Nephron progenitor cell (in vitro differentiated cells): ENCODE data around the gene FITM1.

Experiments used
- DNase-seq: peaks from one replicate; pipeline ENCODE4 v3.0.0; 2021
- H3K27ac Mint-ChIP-seq: 2 replicates; pipeline ENCODE4 v1.8.0; 2021; ENCODE audit warnings: mild to moderate bottlenecking, moderate library complexity, mixed read lengths
- H3K27me3 Mint-ChIP-seq: 2 replicates; pipeline ENCODE4 v1.8.0; 2021; ENCODE audit warnings: mild to moderate bottlenecking, low read depth, mixed read lengths; ENCODE audit not compliant: poor library complexity
- H3K36me3 Mint-ChIP-seq: 2 replicates; pipeline ENCODE4 v1.8.0; 2021; ENCODE audit warnings: low read depth, mixed read lengths
- H3K4me1 Mint-ChIP-seq: 2 replicates; pipeline ENCODE4 v1.8.0; 2021; ENCODE audit warnings: mixed read lengths
- H3K4me3 Mint-ChIP-seq: 2 replicates; pipeline ENCODE4 v1.8.0; 2021; ENCODE audit warnings: mild to moderate bottlenecking, moderate library complexity, mixed read lengths
- H3K9me3 Mint-ChIP-seq: 2 replicates; pipeline ENCODE4 v1.8.0; 2021; ENCODE audit warnings: mild to moderate bottlenecking, moderate library complexity, mixed read lengths
- CTCF ChIP-seq: fragments of 200-600 bp; sonication (generic); IDR thresholded peaks from 2 replicates; pipeline ENCODE4 v1.5.0; 2021; ENCODE audit warnings: antibody characterized with exemption

The FITM1 gene

GRCh38 chr14:24164518-24164991 is 34.1 kb downstream of the FITM1 start:
- H3K4me1 Mint-ChIP-seq = peaks cover 30% of the 10 kb centered on the region
- DNase-seq = no peak
- H3K36me3 Mint-ChIP-seq = peaks cover 41% of the 10 kb centered on the region
- no peaks in the 10 kb centered on the region for H3K9me3 Mint-ChIP-seq
- no peak overlapping the region for H3K27ac Mint-ChIP-seq
- no peaks in the 10 kb centered on the region for H3K27me3 Mint-ChIP-seq
- H3K4me3 Mint-ChIP-seq = no peak overlapping the region
- TF ChIP-seq CTCF = no peak

- no peak for DNase-seq
- Mint-ChIP-seq H3K27me3 (peaks cover 3% of the 10 kb centered on the region), H3K4me1 (peaks cover 29% of the 10 kb centered on the region), H3K9me3 (no peaks in the 10 kb centered on the region), H3K27ac (no peak overlapping the region), H3K36me3 (peaks cover 46% of the 10 kb centered on the region), H3K4me3 (no peak overlapping the region)
- TF ChIP-seq CTCF = no peak
Observed at GRCh38 chr14:24165785-24166184, 35.3 kb downstream of the FITM1 start.

DNA sequence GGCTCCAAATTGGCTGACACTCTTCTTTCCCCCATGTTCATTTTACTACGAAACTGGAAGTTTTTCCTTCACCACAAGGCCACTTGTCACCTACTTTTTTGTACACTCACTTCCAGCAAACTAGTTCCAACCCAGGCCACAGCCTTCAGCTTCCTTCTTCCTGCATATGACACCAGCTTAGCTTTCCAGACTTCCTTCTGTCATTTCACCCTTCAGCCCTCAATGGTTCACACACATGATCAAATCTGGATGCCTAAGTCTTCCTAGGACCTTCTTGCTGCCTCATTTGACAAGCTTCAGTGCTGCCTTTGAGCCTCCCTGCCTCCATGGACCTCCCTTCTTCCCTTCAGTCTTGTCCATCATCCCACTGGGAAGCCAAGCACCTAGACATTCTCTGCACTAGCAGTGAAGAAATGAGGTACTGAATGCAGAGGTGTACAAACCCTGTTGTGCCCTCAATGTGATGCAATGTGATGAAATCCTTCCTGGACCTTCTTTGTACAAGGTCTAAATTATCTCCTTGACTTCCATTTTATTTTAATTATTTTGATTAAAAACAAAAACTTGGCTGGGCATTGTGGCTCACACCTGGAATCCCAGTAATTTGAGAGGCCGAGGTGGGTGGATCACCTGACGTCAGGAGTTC is 37.1 kb downstream of the FITM1 start:
- no peak overlapping the region for H3K4me3 Mint-ChIP-seq
- H3K4me1 Mint-ChIP-seq = peaks cover 24% of the 10 kb centered on the region
- peak overlapping the region; percentile 26 for H3K27ac Mint-ChIP-seq
- H3K27me3 Mint-ChIP-seq = peaks cover 11% of the 10 kb centered on the region
- no peak for DNase-seq
- peaks cover 42% of the 10 kb centered on the region for H3K36me3 Mint-ChIP-seq
- no peaks in the 10 kb centered on the region for H3K9me3 Mint-ChIP-seq
- no peak for TF ChIP-seq CTCF

DNA sequence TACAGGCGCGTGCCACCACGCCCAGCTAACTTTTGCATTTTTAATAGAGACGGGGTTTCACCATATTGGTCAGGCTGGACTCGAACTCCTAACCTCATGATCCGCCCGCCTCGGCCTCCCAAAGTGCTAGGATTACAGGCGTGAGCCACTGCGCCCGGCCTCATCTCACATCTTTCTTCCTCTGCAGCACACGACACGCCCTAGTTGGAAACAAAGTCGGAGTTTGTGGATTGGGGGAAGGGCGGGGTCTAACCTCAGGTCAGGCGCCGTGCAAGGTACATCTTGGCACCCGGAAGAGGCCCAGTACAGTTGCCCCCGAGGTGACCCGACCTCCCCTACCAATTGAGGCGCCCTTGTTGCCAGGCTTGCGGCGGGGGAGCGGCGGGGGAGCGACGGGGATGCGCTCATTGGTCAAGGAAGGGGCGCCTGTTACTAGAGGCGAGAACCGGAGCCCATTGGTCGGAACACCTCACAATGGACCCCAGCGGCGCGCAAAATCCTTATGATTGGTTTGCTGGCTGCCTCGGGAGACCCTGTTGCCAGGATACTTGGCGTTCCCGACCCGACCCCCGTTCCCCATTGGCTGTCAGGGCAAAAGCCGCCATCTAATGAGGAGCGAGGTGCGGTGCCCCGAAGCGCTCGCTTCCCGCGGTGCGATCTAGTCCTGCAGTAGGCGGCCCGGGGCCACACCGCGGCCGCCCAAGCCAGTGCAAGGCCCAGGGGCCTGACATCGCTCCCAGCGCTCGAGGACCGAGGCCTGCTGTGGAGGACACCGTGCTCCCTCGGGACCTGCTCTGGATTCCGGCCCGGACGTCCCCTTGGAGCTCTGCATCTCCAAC is 41.2 kb downstream of the FITM1 start, which contains the start of gene REC8:
REC8 (plus strand) TSS at position 659 of the 839 bp plus-strand sequence. CDS start 473 bp downstream, outside the sequence.
- Mint-ChIP-seq H3K36me3 (peaks cover 39% of the 10 kb centered on the region), H3K27ac (peak within 1 kb of the TSS; percentile 94), H3K4me1 (peaks cover 39% of the 10 kb centered on the region), H3K9me3 (no peaks in the 10 kb centered on the region), H3K4me3 (peak within 1 kb of the TSS; percentile 84), H3K27me3 (peaks cover 14% of the 10 kb centered on the region)
- no peak for TF ChIP-seq CTCF
- DNase-seq = peak; percentile 85

GRCh38 chr14:24172261-24172860 is 41.9 kb downstream of the FITM1 start:
- Mint-ChIP-seq H3K4me1 (peaks cover 39% of the 10 kb centered on the region), H3K27ac (no peak overlapping the region), H3K27me3 (peaks cover 14% of the 10 kb centered on the region), H3K4me3 (peak overlapping the region; percentile 84), H3K9me3 (no peaks in the 10 kb centered on the region), H3K36me3 (peaks cover 41% of the 10 kb centered on the region)
- no peak for TF ChIP-seq CTCF
- DNase-seq = no peak
